Measurements from ENCODE around the gene ERC1. TPM values are rescaled to one million over a fixed set of nuclear protein-coding genes. Genes with fewer than 3 reads are reported as not detected.

The ERC1 gene
- total and polyA plus RNA-seq, 9 of the 15 experiments (the other 6 are each of a cell fraction or from before 2014, with no cell fraction given): 0.74 to 11.8 (median 4.8) TPM

DNA sequence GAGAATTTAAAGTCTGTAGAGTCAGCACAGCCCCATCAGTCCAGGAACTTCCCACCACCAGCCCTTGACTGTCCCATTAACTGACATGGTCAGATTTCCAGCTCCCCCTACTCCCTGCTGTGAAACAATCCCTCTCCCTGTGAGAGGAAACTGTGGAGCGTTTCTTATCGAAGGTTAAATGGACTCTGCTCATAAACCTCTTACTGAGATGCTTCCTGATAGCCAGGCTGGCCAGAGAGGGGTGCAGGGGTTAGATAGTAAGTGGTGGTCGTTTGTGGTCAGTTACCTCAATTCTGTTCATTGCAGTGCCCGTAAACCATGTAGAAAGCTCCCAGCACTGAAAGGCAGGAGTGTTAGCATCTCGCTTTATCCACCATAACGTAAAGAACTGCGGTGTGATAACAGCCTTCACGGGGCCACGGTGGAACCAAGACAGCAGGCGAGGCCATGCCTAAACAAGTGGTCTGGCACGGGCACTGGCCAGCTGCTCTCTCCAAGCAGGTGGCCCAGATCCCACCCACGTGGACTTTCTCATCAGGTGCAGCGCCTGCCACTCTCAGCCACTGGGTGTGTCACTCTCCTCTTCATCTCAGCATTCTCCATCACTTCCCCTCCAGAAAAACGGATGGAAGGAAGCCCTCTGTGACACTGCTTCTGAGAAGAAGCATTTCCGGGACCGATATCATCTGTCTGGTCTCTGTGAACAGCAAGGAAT lies 501.1 kb downstream of the ERC1 start (continued):
- TF ChIP-seq, protein P1, sequence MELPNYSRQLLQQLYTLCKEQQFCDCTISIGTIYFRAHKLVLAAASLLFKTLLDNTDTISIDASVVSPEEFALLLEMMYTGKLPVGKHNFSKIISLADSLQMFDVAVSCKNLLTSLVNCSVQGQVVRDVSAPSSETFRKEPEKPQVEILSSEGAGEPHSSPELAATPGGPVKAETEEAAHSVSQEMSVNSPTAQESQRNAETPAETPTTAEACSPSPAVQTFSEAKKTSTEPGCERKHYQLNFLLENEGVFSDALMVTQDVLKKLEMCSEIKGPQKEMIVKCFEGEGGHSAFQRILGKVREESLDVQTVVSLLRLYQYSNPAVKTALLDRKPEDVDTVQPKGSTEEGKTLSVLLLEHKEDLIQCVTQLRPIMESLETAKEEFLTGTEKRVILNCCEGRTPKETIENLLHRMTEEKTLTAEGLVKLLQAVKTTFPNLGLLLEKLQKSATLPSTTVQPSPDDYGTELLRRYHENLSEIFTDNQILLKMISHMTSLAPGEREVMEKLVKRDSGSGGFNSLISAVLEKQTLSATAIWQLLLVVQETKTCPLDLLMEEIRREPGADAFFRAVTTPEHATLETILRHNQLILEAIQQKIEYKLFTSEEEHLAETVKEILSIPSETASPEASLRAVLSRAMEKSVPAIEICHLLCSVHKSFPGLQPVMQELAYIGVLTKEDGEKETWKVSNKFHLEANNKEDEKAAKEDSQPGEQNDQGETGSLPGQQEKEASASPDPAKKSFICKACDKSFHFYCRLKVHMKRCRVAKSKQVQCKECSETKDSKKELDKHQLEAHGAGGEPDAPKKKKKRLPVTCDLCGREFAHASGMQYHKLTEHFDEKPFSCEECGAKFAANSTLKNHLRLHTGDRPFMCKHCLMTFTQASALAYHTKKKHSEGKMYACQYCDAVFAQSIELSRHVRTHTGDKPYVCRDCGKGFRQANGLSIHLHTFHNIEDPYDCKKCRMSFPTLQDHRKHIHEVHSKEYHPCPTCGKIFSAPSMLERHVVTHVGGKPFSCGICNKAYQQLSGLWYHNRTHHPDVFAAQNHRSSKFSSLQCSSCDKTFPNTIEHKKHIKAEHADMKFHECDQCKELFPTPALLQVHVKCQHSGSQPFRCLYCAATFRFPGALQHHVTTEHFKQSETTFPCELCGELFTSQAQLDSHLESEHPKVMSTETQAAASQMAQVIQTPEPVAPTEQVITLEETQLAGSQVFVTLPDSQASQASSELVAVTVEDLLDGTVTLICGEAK (IDR thresholded peaks at IDR 0.05): peak; percentile 33; the same call in 1 of the 2 replicates
- TF ChIP-seq, protein P1 (CRISPR knock-in tag; IDR thresholded peaks at IDR 0.05): no peak
- TF ChIP-seq RBM25 (IDR thresholded peaks at IDR 0.05; ENCODE audit: low read depth, low read length, severe bottlenecking) (no peak), CEBPG (CRISPR knock-in tag; IDR thresholded peaks at IDR 0.05) (no peak), CEBPG (tag; conservative IDR thresholded peaks at IDR 0.05 in 1 of 2, IDR thresholded peaks at IDR 0.05 in 1 of 2) (no peak), TEAD4 (IDR thresholded peaks at IDR 0.05; ENCODE audit: low read length) (peak; percentile 86), TEAD4 (CRISPR knock-in tag; IDR thresholded peaks at IDR 0.05; ENCODE audit: borderline replicate concordance) (no peak), DPF2 (IDR thresholded peaks at IDR 0.05) (peak; percentile 56; the same call in 1 of the 2 replicates), MTA2 (IDR thresholded peaks at IDR 0.05; ENCODE audit: low read depth) (peak; percentile 51; the same call in 1 of the 2 replicates), ZEB2 (IDR thresholded peaks at IDR 0.05) (no peak), RCOR1 (IDR thresholded peaks at IDR 0.05; ENCODE audit: borderline replicate concordance in 1 of 2, low read depth in 2 of 2, low read length in 2 of 2) (peak in 1 of 2 experiments; percentile 82; a peak in 3 of 4 replicates), KDM1A (IDR thresholded peaks at IDR 0.05) (peak; percentile 79 to 83), ZSCAN32 (CRISPR knock-in tag; IDR thresholded peaks at IDR 0.05) (no peak), SIX5 (IDR thresholded peaks at IDR 0.05; ENCODE audit: borderline replicate concordance in 1 of 2, insufficient read depth in 1 of 2, low read depth in 1 of 2, low read length in 2 of 2) (no peak), HEY1 (CRISPR knock-in tag; IDR thresholded peaks at IDR 0.05; ENCODE audit: borderline replicate concordance) (no peak), CCNT2 (IDR thresholded peaks at IDR 0.05; ENCODE audit: borderline replicate concordance, extremely low read depth, insufficient read length, low read depth, low read length) (peak; percentile 47), MTA1 (IDR thresholded peaks at IDR 0.05; ENCODE audit: borderline replicate concordance) (no peak)

Measured in K562 (cell line).